ENCODE results near the gene PPAT. TPM values are rescaled to one million over a fixed set of nuclear protein-coding genes. Genes with fewer than 3 reads are reported as not detected.

Gene PPAT
- total RNA-seq, 1 experiment from 2014 or later = 28.9 TPM

DNA sequence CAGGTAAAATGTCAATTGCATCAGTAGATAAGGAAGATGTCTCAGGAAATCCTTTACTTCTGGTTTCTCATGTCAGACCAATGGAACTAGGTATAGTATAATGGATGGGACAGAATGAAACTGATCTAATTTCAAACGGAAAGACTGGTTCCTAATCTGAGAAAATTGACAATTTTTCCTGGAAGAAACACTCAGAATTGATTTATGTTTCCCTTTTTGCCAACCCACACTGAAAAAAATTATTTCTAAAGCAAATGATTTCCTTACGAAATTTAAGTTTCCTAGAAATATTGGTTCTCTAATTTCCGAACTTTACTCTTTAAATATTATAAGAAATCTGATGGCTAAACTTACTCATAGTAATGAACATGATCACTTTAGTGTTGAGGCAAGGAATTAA lies 19.1 kb downstream of the PPAT start:
- intact Hi-C loops (cut with micrococcal nuclease; ENCODE audit: unreplicated experiment) = no loop called here
- Mint-ChIP-seq H3K27me3 (ENCODE audit: unreplicated experiment) (no peaks in the 10 kb centered on the region), H3K4me3 (ENCODE audit: low read depth, unreplicated experiment) (no peak overlapping the region), H3K9me3 (ENCODE audit: low read depth, unreplicated experiment) (no peaks in the 10 kb centered on the region), H3K36me3 (ENCODE audit: insufficient read depth, unreplicated experiment) (no peaks in the 10 kb centered on the region), H3K4me1 (ENCODE audit: low read depth, unreplicated experiment) (peaks cover 19% of the 10 kb centered on the region), H3K27ac (ENCODE audit: unreplicated experiment) (no peak overlapping the region)
- BruUV-seq (replicated peaks) = no TSS peak
- no peak for DNase-seq
- no peak for TF ChIP-seq CTCF (IDR thresholded peaks at IDR 0.05; ENCODE audit: unreplicated experiment)
- CTCF ChIA-PET = interaction anchor here (0.7 kb wide), 1 partner anchor 427 kb away, joined by 3 read pairs; no protein-coding TSS in a partner anchor

DNA sequence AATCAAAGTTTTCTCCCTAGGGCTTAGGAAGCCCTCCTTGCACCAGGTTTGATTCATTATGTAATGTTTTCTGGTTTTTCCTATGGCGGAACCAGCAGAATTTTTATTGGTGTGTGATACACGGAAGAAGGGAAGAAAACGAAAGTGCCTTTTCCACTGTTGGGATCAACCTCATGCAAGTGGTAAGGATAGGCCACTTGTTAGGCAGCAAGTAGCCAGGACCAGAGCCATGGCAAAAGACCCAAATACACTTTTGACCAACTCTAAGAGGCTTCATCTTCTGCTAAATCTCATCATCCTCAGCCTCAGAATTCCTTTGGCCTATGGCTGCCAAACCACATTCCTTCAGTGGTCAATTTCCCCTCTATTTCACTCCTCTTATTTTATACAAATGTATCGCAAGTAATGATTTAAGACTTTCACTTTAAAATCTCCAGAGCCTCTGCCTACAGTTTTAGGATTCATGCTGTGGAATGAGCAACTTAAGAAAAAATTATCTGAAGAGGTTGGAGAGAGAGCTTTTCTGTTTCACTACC lies 21.2 kb downstream of the PPAT start:
- H3K36me3 Mint-ChIP-seq (ENCODE audit: insufficient read depth, unreplicated experiment) = peaks cover 7% of the 10 kb centered on the region
- H3K27ac Mint-ChIP-seq (ENCODE audit: unreplicated experiment) = no peak overlapping the region
- intact Hi-C loops (cut with micrococcal nuclease; ENCODE audit: unreplicated experiment) = no loop called here
- no peaks in the 10 kb centered on the region for H3K9me3 Mint-ChIP-seq (ENCODE audit: low read depth, unreplicated experiment)
- BruUV-seq (replicated peaks) = no TSS peak
- no peak overlapping the region for H3K4me3 Mint-ChIP-seq (ENCODE audit: low read depth, unreplicated experiment)
- DNase-seq = no peak
- H3K27me3 Mint-ChIP-seq (ENCODE audit: unreplicated experiment) = no peaks in the 10 kb centered on the region
- H3K4me1 Mint-ChIP-seq (ENCODE audit: low read depth, unreplicated experiment) = peaks cover 13% of the 10 kb centered on the region
- CTCF ChIA-PET = no interaction called here
- no peak for TF ChIP-seq CTCF (IDR thresholded peaks at IDR 0.05; ENCODE audit: unreplicated experiment)

DNA sequence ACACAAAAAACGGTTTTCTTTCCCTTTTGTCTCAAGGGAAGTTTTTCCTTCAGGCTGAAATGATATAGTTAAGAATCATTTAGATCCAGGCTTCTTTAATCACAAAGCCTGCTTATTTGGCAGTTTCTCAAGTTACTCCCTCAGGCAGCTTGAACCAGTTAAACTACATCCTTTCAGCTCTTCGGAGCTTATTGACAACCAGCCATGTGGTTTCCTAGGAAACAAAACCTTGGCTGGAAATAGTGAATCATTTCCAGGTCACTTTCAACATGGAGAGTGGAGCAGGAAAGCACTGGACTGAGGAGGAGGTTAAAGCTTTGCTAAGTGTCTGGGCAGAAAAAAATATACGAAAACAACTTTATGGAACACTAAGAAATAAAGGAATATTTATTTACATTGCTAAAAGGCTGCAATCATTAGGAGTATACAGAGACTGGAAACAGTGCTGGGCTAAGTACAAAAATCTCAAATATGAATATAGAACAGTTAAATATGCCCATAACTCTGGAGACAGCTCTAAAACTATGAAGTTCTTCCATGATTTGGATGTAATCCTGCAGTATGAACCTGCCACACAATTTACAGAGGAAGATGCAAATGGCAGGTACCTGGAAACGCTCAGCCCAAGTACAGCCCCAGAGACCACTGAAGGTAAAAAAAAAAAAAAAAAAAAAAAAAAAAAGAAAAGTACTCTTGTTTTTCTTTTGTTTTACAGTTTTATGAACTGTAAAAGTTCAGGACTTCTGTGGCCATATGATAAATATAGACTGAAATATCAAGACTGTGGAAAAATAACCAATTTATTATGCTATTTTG lies 25.0 kb downstream of the PPAT start:
- Mint-ChIP-seq H3K4me1 (ENCODE audit: low read depth, unreplicated experiment) (peaks cover 13% of the 10 kb centered on the region), H3K27ac (ENCODE audit: unreplicated experiment) (peak overlapping the region; percentile 96), H3K27me3 (ENCODE audit: unreplicated experiment) (no peaks in the 10 kb centered on the region), H3K9me3 (ENCODE audit: low read depth, unreplicated experiment) (no peaks in the 10 kb centered on the region), H3K4me3 (ENCODE audit: low read depth, unreplicated experiment) (peak overlapping the region; percentile 35), H3K36me3 (ENCODE audit: insufficient read depth, unreplicated experiment) (peaks cover 12% of the 10 kb centered on the region)
- DNase-seq = peak; percentile 62
- no peak for TF ChIP-seq CTCF (IDR thresholded peaks at IDR 0.05; ENCODE audit: unreplicated experiment)
- CTCF ChIA-PET = interaction anchor here (1.1 kb wide), 1 partner anchor 26 kb away, joined by 3 read pairs; the partner anchor contains the start of gene PAICS
- BruUV-seq (replicated peaks) = no TSS peak
- intact Hi-C loops (cut with micrococcal nuclease; ENCODE audit: unreplicated experiment) = no loop called here

- H3K9me3 Mint-ChIP-seq (ENCODE audit: low read depth, unreplicated experiment) = no peaks in the 10 kb centered on the region
- intact Hi-C loops (cut with micrococcal nuclease; ENCODE audit: unreplicated experiment) = no loop called here
- H3K4me3 Mint-ChIP-seq (ENCODE audit: low read depth, unreplicated experiment) = no peak overlapping the region
- no peak for DNase-seq
- peak overlapping the region; percentile 96 for H3K27ac Mint-ChIP-seq (ENCODE audit: unreplicated experiment)
- H3K4me1 Mint-ChIP-seq (ENCODE audit: low read depth, unreplicated experiment) = peaks cover 13% of the 10 kb centered on the region
- peaks cover 12% of the 10 kb centered on the region for H3K36me3 Mint-ChIP-seq (ENCODE audit: insufficient read depth, unreplicated experiment)
- no peaks in the 10 kb centered on the region for H3K27me3 Mint-ChIP-seq (ENCODE audit: unreplicated experiment)
- CTCF ChIA-PET = interaction anchor here (0.6 to 1.1 kb wide), 2 partner anchors 18 to 26 kb away, joined by 3 read pairs; partner anchors contain the start of gene PAICS
- BruUV-seq (replicated peaks) = no TSS peak
- TF ChIP-seq CTCF (IDR thresholded peaks at IDR 0.05; ENCODE audit: unreplicated experiment) = no peak
Observed at GRCh38 chr4:56409511-56410090, 25.8 kb downstream of the PPAT start.
